HG02571 (cell line): ENCODE results near the gene WDR37.

Experiments used
- ATAC-seq: cut with Tn5 transposase; IDR thresholded peaks from one replicate; pipeline ENCODE4 v1.9.1; 2021; ENCODE audit warnings: mild to moderate bottlenecking, moderate library complexity; ENCODE audit not compliant: unreplicated experiment

The WDR37 gene

GRCh38 chr10:1070919-1071318 is 14.7 kb downstream of the WDR37 start:
- ATAC-seq = no peak

GRCh38 chr10:1074052-1074747 is 18.0 kb downstream of the WDR37 start:
- ATAC-seq = no peak

- no peak for ATAC-seq
These were observed 18.6 kb downstream of the WDR37 start for GRCh38 chr10:1074748-1075308.

GRCh38 chr10:1078668-1079067 is 22.5 kb downstream of the WDR37 start:
- no peak for ATAC-seq

- ATAC-seq = no peak
These were observed 27.4 kb downstream of the WDR37 start for GRCh38 chr10:1083581-1083980.

GRCh38 chr10:1084011-1084950 is 28.1 kb downstream of the WDR37 start:
- no peak for ATAC-seq

- no peak for ATAC-seq
These were observed 29.1 kb downstream of the WDR37 start for GRCh38 chr10:1085258-1085657.

- ATAC-seq = no peak
These were observed 30.6 kb downstream of the WDR37 start for GRCh38 chr10:1086787-1087186.

GRCh38 chr10:1089017-1089689 is 33.0 kb downstream of the WDR37 start:
- ATAC-seq = no peak

GRCh38 chr10:1090696-1091095 is 34.5 kb downstream of the WDR37 start:
- no peak for ATAC-seq

GRCh38 chr10:1093696-1094095 is 37.5 kb downstream of the WDR37 start:
- no peak for ATAC-seq

GRCh38 chr10:1094112-1095057 is 38.2 kb downstream of the WDR37 start:
- no peak for ATAC-seq

GRCh38 chr10:1095498-1095897 is 39.3 kb downstream of the WDR37 start:
- ATAC-seq = no peak

GRCh38 chr10:1096287-1096889 is 40.2 kb downstream of the WDR37 start:
- ATAC-seq = no peak

GRCh38 chr10:1097436-1097835 is 41.3 kb downstream of the WDR37 start:
- ATAC-seq = no peak

- ATAC-seq = no peak
These were observed 44.0 kb downstream of the WDR37 start for GRCh38 chr10:1100143-1100542.

GRCh38 chr10:1100691-1101368 is 44.6 kb downstream of the WDR37 start:
- no peak for ATAC-seq

- no peak for ATAC-seq
These were observed 45.8 kb downstream of the WDR37 start for GRCh38 chr10:1101946-1102345.

GRCh38 chr10:1102416-1102815 is 46.2 kb downstream of the WDR37 start:
- no peak for ATAC-seq
